PFSK-1 (cell line): ENCODE data around the gene RCOR2.

Source experiments
- FOXP2 ChIP-seq: optimal IDR thresholded peaks from 2 replicates; pipeline ENCODE3; 2011; ENCODE audit warnings: borderline replicate concordance, control low read depth, inconsistent platforms; ENCODE audit not compliant: insufficient read depth; ENCODE audit errors: extremely low read length, extremely low read depth
- POLR2AphosphoS5 ChIP-seq: IDR thresholded peaks from 2 replicates; pipeline ENCODE4 v1.6.1; 2012; ENCODE audit warnings: low read depth, mild to moderate bottlenecking, control low read depth, low read length, moderate library complexity
- SIN3A ChIP-seq: IDR thresholded peaks from 2 replicates; pipeline ENCODE4 v1.6.1; 2012; ENCODE audit warnings: mild to moderate bottlenecking, low read length, moderate library complexity, borderline replicate concordance; ENCODE audit not compliant: insufficient read depth
- TAF1 ChIP-seq: IDR thresholded peaks from 2 replicates; pipeline ENCODE4 v1.6.1; 2012; ENCODE audit warnings: low read length, control low read depth, borderline replicate concordance; ENCODE audit not compliant: insufficient read depth
- TF ChIP-seq, protein P1 (sequence below), 2 experiments: IDR thresholded peaks; 2 replicates each; pipeline versions ENCODE4 v1.6.1 to v1.8.0; 2011 to 2012; ENCODE audit warnings: low read depth in 2 of 2, low read length in 2 of 2, control low read depth in 1 of 2, inconsistent platforms in 1 of 2, mild to moderate bottlenecking in 1 of 2, moderate library complexity in 1 of 2; ENCODE audit not compliant: insufficient read depth in 1 of 2

The RCOR2 gene

GRCh38 chr11:63872800-63873197, 44.2 kb downstream of the RCOR2 start:
- TF ChIP-seq POLR2AphosphoS5 = no peak
- no peak for TF ChIP-seq FOXP2
- no peak for TF ChIP-seq TAF1
- TF ChIP-seq, protein P1, sequence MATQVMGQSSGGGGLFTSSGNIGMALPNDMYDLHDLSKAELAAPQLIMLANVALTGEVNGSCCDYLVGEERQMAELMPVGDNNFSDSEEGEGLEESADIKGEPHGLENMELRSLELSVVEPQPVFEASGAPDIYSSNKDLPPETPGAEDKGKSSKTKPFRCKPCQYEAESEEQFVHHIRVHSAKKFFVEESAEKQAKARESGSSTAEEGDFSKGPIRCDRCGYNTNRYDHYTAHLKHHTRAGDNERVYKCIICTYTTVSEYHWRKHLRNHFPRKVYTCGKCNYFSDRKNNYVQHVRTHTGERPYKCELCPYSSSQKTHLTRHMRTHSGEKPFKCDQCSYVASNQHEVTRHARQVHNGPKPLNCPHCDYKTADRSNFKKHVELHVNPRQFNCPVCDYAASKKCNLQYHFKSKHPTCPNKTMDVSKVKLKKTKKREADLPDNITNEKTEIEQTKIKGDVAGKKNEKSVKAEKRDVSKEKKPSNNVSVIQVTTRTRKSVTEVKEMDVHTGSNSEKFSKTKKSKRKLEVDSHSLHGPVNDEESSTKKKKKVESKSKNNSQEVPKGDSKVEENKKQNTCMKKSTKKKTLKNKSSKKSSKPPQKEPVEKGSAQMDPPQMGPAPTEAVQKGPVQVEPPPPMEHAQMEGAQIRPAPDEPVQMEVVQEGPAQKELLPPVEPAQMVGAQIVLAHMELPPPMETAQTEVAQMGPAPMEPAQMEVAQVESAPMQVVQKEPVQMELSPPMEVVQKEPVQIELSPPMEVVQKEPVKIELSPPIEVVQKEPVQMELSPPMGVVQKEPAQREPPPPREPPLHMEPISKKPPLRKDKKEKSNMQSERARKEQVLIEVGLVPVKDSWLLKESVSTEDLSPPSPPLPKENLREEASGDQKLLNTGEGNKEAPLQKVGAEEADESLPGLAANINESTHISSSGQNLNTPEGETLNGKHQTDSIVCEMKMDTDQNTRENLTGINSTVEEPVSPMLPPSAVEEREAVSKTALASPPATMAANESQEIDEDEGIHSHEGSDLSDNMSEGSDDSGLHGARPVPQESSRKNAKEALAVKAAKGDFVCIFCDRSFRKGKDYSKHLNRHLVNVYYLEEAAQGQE (IDR thresholded peaks at IDR 0.05; ENCODE audit: insufficient read depth in 1 of 2, low read depth in 2 of 2, low read length in 2 of 2) = no peak
- TF ChIP-seq SIN3A = no peak

DNA sequence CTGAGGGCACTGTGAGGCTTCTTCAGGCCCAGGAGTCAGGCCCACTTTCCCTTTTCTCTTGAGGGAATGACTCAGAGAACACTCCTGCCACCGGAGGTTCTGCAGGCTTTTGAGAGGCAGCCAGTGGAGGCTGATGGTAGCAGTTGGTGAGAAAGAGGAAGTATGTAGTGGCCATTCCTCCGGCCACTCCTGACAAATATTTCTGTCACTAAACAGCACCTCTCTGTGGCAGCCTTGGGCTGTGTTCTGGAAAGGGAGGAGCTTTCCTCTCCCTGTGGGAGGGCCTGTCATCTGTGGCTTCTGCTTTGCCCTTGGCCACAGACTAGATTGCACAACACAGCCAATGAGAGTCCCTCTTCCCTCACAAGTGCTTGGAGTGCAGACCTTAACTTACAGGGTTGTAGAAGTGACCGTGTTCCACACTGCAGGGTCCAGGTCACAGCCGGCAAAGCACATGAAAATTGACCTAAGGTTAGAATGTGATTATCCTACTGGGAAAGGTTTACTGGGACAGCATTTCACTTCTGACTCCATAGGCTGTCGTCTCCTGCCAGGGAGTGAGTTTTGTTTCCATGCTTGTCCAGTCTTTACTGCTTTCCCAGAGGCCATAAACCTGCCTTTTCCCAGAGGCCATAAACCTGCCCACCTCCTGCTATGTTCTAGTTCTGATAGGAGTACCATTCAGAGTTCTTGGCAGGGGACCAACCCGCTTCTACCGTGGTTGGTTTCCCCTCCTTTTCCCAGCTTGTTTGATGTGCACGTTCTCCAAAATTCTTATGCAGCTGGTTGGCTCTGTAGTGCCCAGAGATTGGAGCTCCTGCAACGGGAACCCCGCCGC, 44.8 kb downstream of the RCOR2 start:
- TF ChIP-seq, protein P1 (IDR thresholded peaks at IDR 0.05; ENCODE audit: insufficient read depth in 1 of 2, low read depth in 2 of 2, low read length in 2 of 2) = no peak
- no peak for TF ChIP-seq TAF1
- TF ChIP-seq POLR2AphosphoS5 = no peak
- TF ChIP-seq SIN3A = peak; percentile 43; the same call in 1 of the 2 replicates
- peak; percentile 32 for TF ChIP-seq FOXP2

DNA sequence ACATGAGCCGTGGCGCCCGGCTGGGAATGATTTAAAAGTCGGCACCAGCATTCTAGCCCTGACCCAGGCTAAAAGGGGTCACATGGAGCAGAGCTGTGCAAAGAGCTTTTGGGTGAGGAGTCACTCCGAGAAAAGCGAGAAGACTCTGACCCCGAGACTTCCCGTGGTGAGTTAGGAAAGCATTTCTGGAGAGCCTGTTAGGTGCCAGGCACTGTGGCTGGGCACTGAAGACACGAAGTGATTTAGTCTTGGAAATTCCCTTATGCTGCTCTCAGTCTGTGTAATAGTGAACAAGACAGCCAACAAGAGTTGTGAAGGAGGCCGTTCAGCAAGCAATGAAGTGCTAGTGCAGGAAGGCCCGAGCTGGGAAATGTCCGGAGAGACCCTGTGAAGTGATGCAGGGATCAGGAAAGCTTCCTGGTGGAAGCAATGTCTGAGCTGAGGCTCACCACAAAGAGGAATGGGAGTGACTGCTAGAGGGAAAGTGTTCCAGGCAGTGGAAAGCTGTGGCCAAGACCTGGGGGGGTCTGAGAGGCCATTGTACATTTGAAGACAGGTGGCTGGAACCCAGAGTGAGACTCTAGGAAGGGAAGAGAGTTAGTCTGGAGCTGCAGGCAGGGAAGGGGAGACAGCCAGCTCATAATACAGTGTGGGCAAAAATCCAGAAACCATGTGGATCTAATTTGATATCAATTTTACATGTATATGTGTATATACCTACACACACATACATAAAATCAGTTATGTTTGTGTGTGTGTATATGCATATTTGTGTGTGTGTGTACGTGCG, 46.4 kb downstream of the RCOR2 start:
- TF ChIP-seq FOXP2 (no peak), SIN3A (no peak), TAF1 (no peak)
- TF ChIP-seq, protein P1 (IDR thresholded peaks at IDR 0.05; ENCODE audit: insufficient read depth in 1 of 2, low read depth in 2 of 2, low read length in 2 of 2) = no peak

- TF ChIP-seq POLR2AphosphoS5 (no peak), FOXP2 (no peak), SIN3A (no peak), TAF1 (no peak)
- TF ChIP-seq, protein P1 (IDR thresholded peaks at IDR 0.05; ENCODE audit: insufficient read depth in 1 of 2, low read depth in 2 of 2, low read length in 2 of 2) = no peak
Observed at GRCh38 chr11:63869683-63870082, 47.3 kb downstream of the RCOR2 start.
